ENCODE measurements around the gene MCHR1.

DNA sequence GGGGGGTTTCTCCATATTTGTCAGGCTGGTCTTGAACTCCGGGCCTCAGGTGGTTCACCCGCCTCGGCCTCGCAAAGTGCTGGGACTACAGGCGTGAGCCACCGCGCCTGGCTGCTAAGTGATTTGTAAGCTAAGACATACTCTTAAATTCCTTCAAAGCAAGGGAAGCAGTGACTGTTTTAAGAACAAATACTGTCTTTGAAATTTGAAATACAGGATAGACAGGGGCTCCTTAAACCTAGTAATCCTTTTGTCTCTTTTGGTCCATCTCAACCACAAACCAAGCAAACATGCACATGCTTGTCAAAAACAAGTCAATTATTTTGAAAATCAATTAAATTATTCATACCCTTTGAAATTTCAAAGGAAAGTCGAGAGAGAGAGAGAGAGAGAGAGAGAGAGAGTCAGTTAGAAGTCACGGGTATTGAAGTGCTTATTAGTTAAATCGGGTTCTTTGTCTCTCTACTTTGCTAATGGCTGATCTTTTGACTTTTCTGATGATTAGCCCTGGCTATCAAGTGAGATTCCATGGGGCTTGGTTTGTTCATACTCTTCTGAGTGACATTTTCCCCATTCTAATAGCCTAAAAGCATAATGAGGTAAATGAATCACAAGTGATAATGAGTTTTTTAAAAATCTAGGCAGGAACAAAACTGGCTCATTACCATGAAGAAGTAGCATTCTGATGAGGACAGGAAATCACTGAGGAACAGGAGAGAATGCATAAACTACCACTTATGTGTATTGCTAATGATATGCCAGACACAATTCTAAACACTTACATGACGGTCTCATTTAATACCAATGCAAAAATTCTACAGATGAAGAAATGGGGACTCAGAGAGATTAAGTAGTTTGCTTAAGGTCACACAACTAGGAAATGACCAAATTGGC lies 48.0 kb downstream of the MCHR1 start:
- TF ChIP-seq, protein P1, sequence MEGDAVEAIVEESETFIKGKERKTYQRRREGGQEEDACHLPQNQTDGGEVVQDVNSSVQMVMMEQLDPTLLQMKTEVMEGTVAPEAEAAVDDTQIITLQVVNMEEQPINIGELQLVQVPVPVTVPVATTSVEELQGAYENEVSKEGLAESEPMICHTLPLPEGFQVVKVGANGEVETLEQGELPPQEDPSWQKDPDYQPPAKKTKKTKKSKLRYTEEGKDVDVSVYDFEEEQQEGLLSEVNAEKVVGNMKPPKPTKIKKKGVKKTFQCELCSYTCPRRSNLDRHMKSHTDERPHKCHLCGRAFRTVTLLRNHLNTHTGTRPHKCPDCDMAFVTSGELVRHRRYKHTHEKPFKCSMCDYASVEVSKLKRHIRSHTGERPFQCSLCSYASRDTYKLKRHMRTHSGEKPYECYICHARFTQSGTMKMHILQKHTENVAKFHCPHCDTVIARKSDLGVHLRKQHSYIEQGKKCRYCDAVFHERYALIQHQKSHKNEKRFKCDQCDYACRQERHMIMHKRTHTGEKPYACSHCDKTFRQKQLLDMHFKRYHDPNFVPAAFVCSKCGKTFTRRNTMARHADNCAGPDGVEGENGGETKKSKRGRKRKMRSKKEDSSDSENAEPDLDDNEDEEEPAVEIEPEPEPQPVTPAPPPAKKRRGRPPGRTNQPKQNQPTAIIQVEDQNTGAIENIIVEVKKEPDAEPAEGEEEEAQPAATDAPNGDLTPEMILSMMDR (IDR thresholded peaks at IDR 0.05): no peak
- no peak for TF ChIP-seq POLR2A (IDR thresholded peaks at IDR 0.05)
